GM23338 (cell line): ENCODE measurements around the gene MITF.

Experiments
- CREB1 ChIP-seq: fragments of 250-450 bp; sonication (Bioruptor Pico); IDR thresholded peaks from 2 replicates; pipeline ENCODE4 v1.5.0; 2020; ENCODE audit warnings: low read depth, mild to moderate bottlenecking, moderate library complexity
- ETS1 ChIP-seq: IDR thresholded peaks from 2 replicates; pipeline ENCODE4 v1.6.1; 2016; ENCODE audit warnings: antibody characterized with exemption
- EZH2 ChIP-seq: fragments of 200-600 bp; sonication (generic); IDR thresholded peaks from one replicate; pipeline ENCODE4 v1.8.0; 2017; ENCODE audit warnings: antibody characterized with exemption, mild to moderate bottlenecking, low read depth; ENCODE audit not compliant: unreplicated experiment
- EZH2phosphoT487 ChIP-seq: fragments of 200-600 bp; sonication (generic); IDR thresholded peaks from one replicate; pipeline ENCODE4 v1.8.1; 2018; ENCODE audit warnings: antibody characterized with exemption; ENCODE audit not compliant: unreplicated experiment
- POLR2AphosphoS5 ChIP-seq: IDR thresholded peaks from 2 replicates; pipeline ENCODE4 v1.6.1; 2016; ENCODE audit warnings: antibody characterized with exemption, low read depth
- REST ChIP-seq: IDR thresholded peaks from one replicate; pipeline ENCODE4 v1.6.1; 2018; ENCODE audit warnings: antibody characterized with exemption; ENCODE audit not compliant: unreplicated experiment
- ZNF114 ChIP-seq: fragments of 250-450 bp; sonication (Bioruptor Pico); IDR thresholded peaks from 2 replicates; pipeline ENCODE4 v1.5.0; 2020; ENCODE audit warnings: mild to moderate bottlenecking, moderate library complexity
- TF ChIP-seq, protein P1 (sequence below), 2 experiments: fragments of 200-600 bp in 1 of 2; sonication (generic) in 1 of 2; conservative IDR thresholded peaks; 2 replicates each; pipeline versions ENCODE4 v1.5.1 to v1.6.1; 2016 to 2017; ENCODE audit warnings: antibody characterized with exemption in 2 of 2, low read depth in 2 of 2, mild to moderate bottlenecking in 2 of 2, moderate library complexity in 1 of 2

DNA sequence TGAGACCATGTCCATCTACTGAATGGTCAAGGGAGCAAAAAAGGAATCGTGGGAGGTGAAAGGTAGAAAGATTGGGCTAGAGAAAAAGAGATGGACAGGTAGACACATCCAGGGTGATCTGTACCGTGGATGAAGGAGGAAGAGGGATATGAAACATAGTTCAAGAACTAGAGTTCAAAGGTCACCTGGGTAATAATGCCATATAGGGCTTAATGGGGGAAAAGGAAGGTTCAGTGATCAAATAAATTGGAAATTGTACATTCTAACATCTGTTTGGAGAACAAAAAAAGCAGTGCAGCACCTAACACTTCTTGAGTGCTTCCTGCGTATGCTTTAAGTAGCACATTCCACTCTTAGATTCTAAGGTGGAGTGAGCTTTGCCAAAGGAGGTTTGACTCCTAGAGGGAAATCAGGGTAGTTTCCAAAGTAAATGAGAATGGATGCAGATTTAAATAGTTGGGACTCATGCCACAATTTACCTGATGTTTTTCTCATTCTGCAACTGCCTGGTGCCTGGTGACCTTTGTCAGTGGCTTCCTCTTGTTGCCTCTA lies 46.6 kb downstream of the MITF start:
- TF ChIP-seq, protein P1, sequence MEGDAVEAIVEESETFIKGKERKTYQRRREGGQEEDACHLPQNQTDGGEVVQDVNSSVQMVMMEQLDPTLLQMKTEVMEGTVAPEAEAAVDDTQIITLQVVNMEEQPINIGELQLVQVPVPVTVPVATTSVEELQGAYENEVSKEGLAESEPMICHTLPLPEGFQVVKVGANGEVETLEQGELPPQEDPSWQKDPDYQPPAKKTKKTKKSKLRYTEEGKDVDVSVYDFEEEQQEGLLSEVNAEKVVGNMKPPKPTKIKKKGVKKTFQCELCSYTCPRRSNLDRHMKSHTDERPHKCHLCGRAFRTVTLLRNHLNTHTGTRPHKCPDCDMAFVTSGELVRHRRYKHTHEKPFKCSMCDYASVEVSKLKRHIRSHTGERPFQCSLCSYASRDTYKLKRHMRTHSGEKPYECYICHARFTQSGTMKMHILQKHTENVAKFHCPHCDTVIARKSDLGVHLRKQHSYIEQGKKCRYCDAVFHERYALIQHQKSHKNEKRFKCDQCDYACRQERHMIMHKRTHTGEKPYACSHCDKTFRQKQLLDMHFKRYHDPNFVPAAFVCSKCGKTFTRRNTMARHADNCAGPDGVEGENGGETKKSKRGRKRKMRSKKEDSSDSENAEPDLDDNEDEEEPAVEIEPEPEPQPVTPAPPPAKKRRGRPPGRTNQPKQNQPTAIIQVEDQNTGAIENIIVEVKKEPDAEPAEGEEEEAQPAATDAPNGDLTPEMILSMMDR (conservative IDR thresholded peaks at IDR 0.05; ENCODE audit: low read depth in 2 of 2) = no peak
- TF ChIP-seq POLR2AphosphoS5 (no peak), EZH2 (no peak), REST (no peak), CREB1 (CRISPR knock-in tag) (no peak), ZNF114 (no peak), EZH2phosphoT487 (no peak), ETS1 (no peak)
